Small intestine (tissue), 7 donors: ENCODE data around the gene SLC9A3. TPM values are rescaled to one million over a fixed set of nuclear protein-coding genes. Genes with fewer than 3 reads are reported as not detected.
"Not testable (repeated sequence)": the region's sequence is repeated elsewhere in the genome, so short reads cannot be mapped to it uniquely, and the experiment has no call there.

Source experiments
- DNase-seq, 2 donors: peaks; one replicate each; pipeline versions ENCODE4 v3.0.0 to v3.0.0-alpha.2; 2013
- FAIRE-seq: peaks from 2 replicates; lab custom pipeline; 2012; peaks lifted over from hg19 to GRCh38; lab: Jason Lieb, UNC
- H3K27ac ChIP-seq, 3 donors: one replicate each; pipeline ENCODE4 v1.5.1; 2013; ENCODE audit warnings: low read length in 2 of 3, mild to moderate bottlenecking in 2 of 3, control low read depth in 1 of 3, inconsistent platforms in 1 of 3, low read depth in 1 of 3, moderate library complexity in 1 of 3
- H3K27me3 ChIP-seq, 3 donors: one replicate each; pipeline ENCODE4 v1.6.1; 2013; ENCODE audit warnings: low read length in 3 of 3, inconsistent platforms in 1 of 3; ENCODE audit not compliant: control insufficient read depth in 3 of 3, insufficient read depth in 3 of 3
- H3K36me3 ChIP-seq, 3 donors: one replicate each; pipeline ENCODE4 v1.6.1; 2013; ENCODE audit warnings: low read length in 3 of 3, inconsistent platforms in 1 of 3, low read depth in 1 of 3, mild to moderate bottlenecking in 1 of 3, moderate library complexity in 1 of 3; ENCODE audit not compliant: control insufficient read depth in 3 of 3, insufficient read depth in 2 of 3
- H3K4me1 ChIP-seq, 3 donors: one replicate each; pipeline ENCODE4 v1.6.1; 2013; ENCODE audit warnings: low read length in 2 of 3, inconsistent platforms in 1 of 3, low read depth in 1 of 3, mild to moderate bottlenecking in 1 of 3, moderate library complexity in 1 of 3; ENCODE audit not compliant: control insufficient read depth in 3 of 3, insufficient read depth in 2 of 3
- H3K4me3 ChIP-seq, 3 donors: one replicate each; pipeline ENCODE4 v1.5.1; 2013; ENCODE audit warnings: low read length in 3 of 3, control low read depth in 1 of 3, inconsistent platforms in 1 of 3, low read depth in 1 of 3, mild to moderate bottlenecking in 1 of 3, moderate library complexity in 1 of 3
- H3K9me3 ChIP-seq, 2 donors: one replicate each; pipeline ENCODE4 v1.6.1; 2013; ENCODE audit warnings: low read depth in 1 of 2, low read length in 1 of 2; ENCODE audit not compliant: control insufficient read depth in 2 of 2, insufficient read depth in 1 of 2
- WGBS, 3 donors: extraction: QIAGEN DNeasy Blood & Tissue Kit; methylation state at CpG; one replicate each; pipeline ENCODE4 v1.1.7; 2013; 5-methylcytosine and 5-hydroxymethylcytosine counted together
- polyA plus RNA-seq, 4 donors: library from polyadenylated mRNA; stranded (reverse) in 3 of 4; unstranded in 1 of 4; fragments of 200-250 nt in 3 of 4; fragments of 120-200 nt in 1 of 4; gene quantifications; one replicate each; pipeline versions ENCODE4 v1.2.1 to v1.2.3, GENCODE V29; 2013
- donor health status: healthy with polysubstance abuse.
- donor health status: control.
- donor health status: control.
- donor health status: Bipolar disorder and iron deficiency.
- donor health status: healthy.

The SLC9A3 gene
- polyA plus RNA-seq, 4 donors: 24.1 to 178 (median 50.3) TPM

- Histone ChIP-seq H3K36me3 (peaks cover 0 to 80% (median 0%) of the 10 kb centered on the region in 3 donors), H3K27ac (no peak overlapping the region), H3K4me1 (peaks cover 0 to 34% (median 3%) of the 10 kb centered on the region in 3 donors), H3K27me3 (peaks cover 0 to 14% (median 3%) of the 10 kb centered on the region in 3 donors), H3K9me3 (no peaks in the 10 kb centered on the region), H3K4me3 (no peak overlapping the region)
- FAIRE-seq (no peak), DNase-seq (no peak)
- 47 to 75% (median 69%) methylated on average over 47 to 51 of the region's 51 CpGs for WGBS, 3 donors
Measured at GRCh38 chr5:476102-476813, 48.0 kb downstream of the SLC9A3 start.

GRCh38 chr5:475704-476101 is 48.5 kb downstream of the SLC9A3 start:
- no peak overlapping the region for H3K27ac ChIP-seq
- peaks cover 0 to 80% (median 2%) of the 10 kb centered on the region in 3 donors for H3K36me3 ChIP-seq
- WGBS, 3 donors: 27 to 60% (median 53%) methylated on average over 8 of the region's 8 CpGs
- no peak for DNase-seq
- peaks cover 0 to 34% (median 3%) of the 10 kb centered on the region in 3 donors for H3K4me1 ChIP-seq
- no peak for FAIRE-seq
- peaks cover 0 to 14% (median 3%) of the 10 kb centered on the region in 3 donors for H3K27me3 ChIP-seq
- H3K9me3 ChIP-seq: no peaks in the 10 kb centered on the region
- H3K4me3 ChIP-seq: peak overlapping the region in 1 of 3 donors; percentile 73

- H3K27ac ChIP-seq: peak overlapping the region in 2 of 3 donors; percentile 35 to 65
- WGBS, 3 donors: 7 to 17% (median 11%) methylated on average over 45 to 50 of the region's 50 CpGs
- no peaks in the 10 kb centered on the region for H3K9me3 ChIP-seq
- peak overlapping the region in 2 of 3 donors; percentile 39 to 73 for H3K4me3 ChIP-seq
- DNase-seq (peak in 1 of 2 donors; percentile 62), FAIRE-seq (no peak)
- H3K36me3 ChIP-seq: peaks cover 1 to 78% (median 2%) of the 10 kb centered on the region in 3 donors
- H3K27me3 ChIP-seq: peaks cover 0 to 14% (median 3%) of the 10 kb centered on the region in 3 donors
- H3K4me1 ChIP-seq: peaks cover 0 to 34% (median 3%) of the 10 kb centered on the region in 3 donors
Measured at GRCh38 chr5:474840-475661, 49.2 kb downstream of the SLC9A3 start.

- FAIRE-seq, H3K9me3 ChIP-seq: not testable (repeated sequence)
- peak in 1 of 2 donors; percentile 60 for DNase-seq
- peaks cover 0 to 34% (median 3%) of the 10 kb centered on the region in 3 donors for H3K4me1 ChIP-seq
- H3K4me3 ChIP-seq: peak overlapping the region in 2 of 3 donors; percentile 39 to 73
- peaks cover 0 to 14% (median 3%) of the 10 kb centered on the region in 3 donors for H3K27me3 ChIP-seq
- peaks cover 2 to 78% (median 2%) of the 10 kb centered on the region in 3 donors for H3K36me3 ChIP-seq
- H3K27ac ChIP-seq: peak overlapping the region in 2 of 3 donors; percentile 35 to 67
- WGBS, 3 donors: 0 to 2% (median 1%) methylated on average over 5 to 11 of the region's 50 CpGs
Measured at GRCh38 chr5:474232-474839, 49.9 kb downstream of the SLC9A3 start.

GRCh38 chr5:473551-474192 is 50.6 kb downstream of the SLC9A3 start:
- Histone ChIP-seq H3K4me3 (peak overlapping the region; percentile 67 to 73 (median 68)), H3K4me1 (peaks cover 0 to 34% (median 3%) of the 10 kb centered on the region in 3 donors), H3K27me3 (peaks cover 0 to 14% (median 3%) of the 10 kb centered on the region in 3 donors), H3K27ac (peak overlapping the region; percentile 57 to 67 (median 61)), H3K9me3 (no peaks in the 10 kb centered on the region), H3K36me3 (peaks cover 2 to 74% (median 2%) of the 10 kb centered on the region in 3 donors)
- DNase-seq (peak; percentile 53 to 81), FAIRE-seq (no peak)
- WGBS, 3 donors: 0 to 1% (median 1%) methylated on average over 25 to 44 of the region's 44 CpGs

GRCh38 chr5:472656-473550 is 51.3 kb downstream of the SLC9A3 start:
- FAIRE-seq: no peak
- H3K4me3 ChIP-seq: peak overlapping the region; percentile 67 to 73 (median 71)
- WGBS, 3 donors: 0% methylated on average over 70 to 137 of the region's 137 CpGs

GRCh38 chr5:472076-472655 is 52.1 kb downstream of the SLC9A3 start:
- Histone ChIP-seq H3K36me3 (peaks cover 2 to 62% (median 2%) of the 10 kb centered on the region in 3 donors), H3K27ac (peak overlapping the region in 2 of 3 donors; percentile 51 to 75), H3K27me3 (peaks cover 0 to 7% (median 3%) of the 10 kb centered on the region in 3 donors), H3K9me3 (no peaks in the 10 kb centered on the region), H3K4me1 (peaks cover 0 to 34% (median 3%) of the 10 kb centered on the region in 3 donors), H3K4me3 (peak overlapping the region; percentile 60 to 71 (median 65))
- 3 to 9% (median 7%) methylated on average over 28 to 30 of the region's 30 CpGs for WGBS, 3 donors
- no peak for FAIRE-seq
- DNase-seq: peak; percentile 24 to 41

More at GRCh38 chr5:472656-473550, 51.3 kb downstream of the SLC9A3 start:
- DNase-seq: peak; percentile 82 to 92
- peaks cover 2 to 69% (median 2%) of the 10 kb centered on the region in 3 donors for H3K36me3 ChIP-seq
- peak overlapping the region; percentile 57 to 75 (median 67) for H3K27ac ChIP-seq
- H3K27me3 ChIP-seq: peaks cover 0 to 12% (median 3%) of the 10 kb centered on the region in 3 donors
- peaks cover 0 to 34% (median 3%) of the 10 kb centered on the region in 3 donors for H3K4me1 ChIP-seq
- H3K9me3 ChIP-seq: no peaks in the 10 kb centered on the region
